Hematopoietic multipotent progenitor cell treated with erythropoietin and hydrocortisone succinate and interleukin-3 and kit ligand, for 8 days (in vitro differentiated cells): ENCODE measurements around the gene CEP128.

Experiments used
- DNase-seq: peaks from one replicate; pipeline ENCODE4 v3.0.0-alpha.2; 2015

Gene CEP128

DNA sequence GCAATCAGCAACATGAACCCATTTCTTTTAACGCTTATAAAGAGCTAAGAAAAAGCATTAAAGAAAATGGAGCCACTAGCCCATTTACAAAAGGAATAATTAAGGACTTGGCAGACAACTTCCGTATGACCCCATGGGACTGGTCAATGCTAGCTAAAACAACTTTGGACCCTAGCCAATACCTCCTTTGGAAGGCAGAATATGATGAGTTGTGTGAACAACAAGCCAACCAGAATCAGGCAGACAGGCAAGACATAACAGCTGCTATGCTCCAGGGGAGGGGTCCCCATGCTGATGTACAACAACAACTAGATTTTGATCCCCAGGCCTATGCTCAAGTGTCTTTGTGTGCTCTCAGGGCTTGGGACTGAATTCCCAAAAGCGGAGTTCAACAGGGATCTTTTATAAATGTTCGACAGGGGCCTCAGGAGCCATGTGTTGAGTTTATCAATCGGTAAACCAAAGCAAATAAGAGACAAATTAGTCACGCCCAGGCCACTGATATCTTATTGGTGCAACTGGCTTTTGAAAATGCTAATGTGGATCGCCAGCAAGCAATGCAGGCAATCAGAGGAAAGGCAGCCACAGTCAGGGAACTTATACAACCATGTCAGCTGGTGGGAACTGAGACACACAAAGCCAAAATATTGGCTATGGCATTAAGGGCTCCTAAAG, 475.9 kb downstream of the CEP128 start:
- DNase-seq = no peak

DNA sequence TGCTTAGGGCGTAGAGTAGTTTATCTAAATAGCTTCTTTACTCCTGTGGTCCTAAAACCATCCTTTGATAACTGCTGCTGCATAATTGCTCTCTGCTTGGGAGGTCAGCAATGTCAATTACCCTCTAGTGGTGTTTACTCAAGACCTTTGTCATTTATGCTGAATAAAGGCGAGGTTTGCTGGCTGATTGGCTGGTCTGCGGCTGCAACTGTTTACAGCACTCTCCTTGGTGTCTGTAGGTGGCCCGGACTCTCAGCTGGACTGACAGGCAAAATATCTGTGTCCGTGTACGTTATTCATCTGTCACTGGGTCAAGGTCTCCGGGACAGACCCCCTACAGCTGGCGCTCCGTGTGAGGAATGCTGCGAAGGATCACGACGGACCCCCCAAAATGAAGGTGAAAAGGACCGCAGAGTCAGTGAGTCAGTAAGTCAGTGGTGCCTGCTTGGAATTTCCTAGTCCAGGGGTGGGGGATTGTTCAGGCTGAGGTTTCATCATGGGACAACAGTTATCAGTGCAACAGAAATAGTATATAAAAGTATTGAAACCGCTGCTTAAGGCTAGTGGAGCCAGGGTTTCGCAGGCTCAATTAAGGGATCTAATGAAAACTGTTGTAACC, 476.9 kb downstream of the CEP128 start:
- DNase-seq = no peak

DNA sequence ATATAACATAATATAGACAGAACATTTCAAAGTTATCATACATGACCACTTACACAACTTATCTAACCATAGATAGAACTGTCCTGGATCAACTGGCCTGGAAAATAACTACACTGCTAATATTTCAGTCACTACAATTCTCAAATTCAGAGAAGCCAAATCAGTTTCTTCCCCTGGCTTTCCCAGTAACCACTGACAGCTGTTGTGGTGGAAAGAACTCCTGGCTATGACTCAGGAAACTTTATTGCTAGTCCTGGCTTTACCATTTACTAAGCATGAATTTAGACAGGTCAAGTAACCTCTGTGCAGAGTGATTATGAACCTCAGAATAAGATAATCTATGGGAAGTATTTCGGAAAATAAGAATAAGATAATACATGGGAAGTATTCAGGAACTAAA, 485.3 kb downstream of the CEP128 start:
- DNase-seq = no peak

DNA sequence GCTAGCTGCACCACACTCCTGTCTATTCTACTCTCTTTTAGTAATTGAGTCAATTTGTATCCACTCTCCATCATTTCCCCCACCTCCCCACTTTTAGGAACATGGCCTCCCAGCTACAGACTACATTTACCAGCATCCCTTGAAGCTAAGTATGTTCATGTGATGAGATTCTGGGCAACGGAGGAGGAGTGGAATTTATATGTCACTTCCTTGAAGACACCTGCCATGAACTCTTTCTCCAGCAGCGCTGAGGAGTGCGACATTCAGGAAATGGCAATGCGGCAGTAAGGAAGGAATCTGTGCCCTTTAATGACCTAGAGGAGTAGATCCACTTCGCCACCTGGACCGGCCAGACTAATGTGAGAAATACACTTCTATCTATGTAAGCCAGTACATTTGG, 486.5 kb downstream of the CEP128 start:
- DNase-seq = no peak

DNA sequence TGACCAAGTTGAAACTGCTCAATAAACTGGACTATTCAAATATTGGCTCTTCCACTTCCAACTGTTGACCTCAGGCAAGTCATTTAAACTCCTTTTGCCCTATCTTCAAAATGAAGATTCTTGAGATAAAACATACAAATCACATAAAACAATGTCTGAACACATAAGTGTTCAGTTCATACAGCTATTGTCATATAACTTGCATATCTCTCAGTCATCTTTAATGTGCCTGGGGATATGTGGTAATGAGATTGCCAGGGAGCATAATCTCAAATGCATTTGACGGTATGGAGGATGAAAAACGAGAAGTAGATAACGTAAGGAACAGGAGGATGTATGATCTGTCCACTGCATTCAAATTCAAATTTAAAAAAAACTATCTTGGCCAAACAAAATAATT, 493.3 kb downstream of the CEP128 start:
- no peak for DNase-seq

DNA sequence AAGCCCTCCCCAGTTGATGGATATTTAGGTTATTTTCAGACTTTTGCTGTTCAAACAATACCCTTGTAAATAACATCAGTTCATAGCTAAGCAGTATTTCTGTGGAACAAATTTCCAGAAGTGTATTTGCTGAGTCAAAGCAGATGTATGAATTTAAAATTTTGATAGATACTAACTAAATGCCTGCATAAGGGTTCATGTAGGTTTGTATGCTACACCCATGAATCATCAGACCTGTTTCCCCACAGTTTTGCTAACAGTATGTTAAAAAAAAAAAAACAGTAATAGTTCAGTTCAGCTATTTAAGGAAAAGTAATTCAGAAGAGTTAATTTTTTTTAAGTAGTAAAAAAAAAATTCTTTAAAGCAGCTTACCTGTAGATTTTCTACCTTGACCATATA, 494.1 kb downstream of the CEP128 start:
- no peak for DNase-seq
